DOHH2 (cell line): ENCODE results near the gene MRPL17.

ENCODE experiments used
- H3F3A ChIP-seq: fragments of 200-600 bp; sonication (generic), shearing (Covaris generic); 2 replicates; pipeline ENCODE4 v1.6.0; 2016; ENCODE audit warnings: antibody characterized with exemption, mild to moderate bottlenecking; ENCODE audit not compliant: control insufficient read depth, insufficient read depth
- H3K27ac ChIP-seq: fragments of 200-600 bp; sonication (generic); 2 replicates; pipeline ENCODE4 v1.5.1; 2014; ENCODE audit warnings: low read depth, mild to moderate bottlenecking, low read length, moderate library complexity
- H3K27me3 ChIP-seq: fragments of 200-600 bp; sonication (generic); 2 replicates; pipeline ENCODE4 v1.6.1; 2014; ENCODE audit warnings: mild to moderate bottlenecking, low read length, mixed read lengths; ENCODE audit not compliant: control insufficient read depth
- H3K36me3 ChIP-seq: fragments of 200-600 bp; sonication (generic); 2 replicates; pipeline ENCODE4 v1.6.1; 2014; ENCODE audit warnings: mild to moderate bottlenecking, low read length, moderate library complexity, mixed read lengths; ENCODE audit not compliant: control insufficient read depth
- H3K4me1 ChIP-seq: fragments of 200-600 bp; sonication (generic); 2 replicates; pipeline ENCODE4 v1.6.1; 2014; ENCODE audit warnings: mild to moderate bottlenecking, low read length, mixed read lengths; ENCODE audit not compliant: control insufficient read depth
- H3K4me2 ChIP-seq: fragments of 200-600 bp; sonication (generic); 2 replicates; pipeline ENCODE4 v1.6.0; 2014; ENCODE audit warnings: mild to moderate bottlenecking, low read length, moderate library complexity
- H3K4me3 ChIP-seq: fragments of 200-600 bp; sonication (generic); 2 replicates; pipeline ENCODE4 v1.5.1; 2014; ENCODE audit warnings: mild to moderate bottlenecking, low read length, mixed read lengths
- H3K79me2 ChIP-seq: fragments of 200-600 bp; sonication (generic); 2 replicates; pipeline ENCODE4 v1.6.1; 2014; ENCODE audit warnings: mild to moderate bottlenecking, low read length, mixed read lengths; ENCODE audit not compliant: control insufficient read depth
- H3K9me2 ChIP-seq: fragments of 200-600 bp; sonication (generic); replicated peaks from 2 replicates; pipeline ENCODE4 v1.6.1; 2014; ENCODE audit warnings: mild to moderate bottlenecking, low read length, mixed read lengths; ENCODE audit not compliant: control insufficient read depth
- H3K9me3 ChIP-seq: fragments of 200-600 bp; sonication (generic); 2 replicates; pipeline ENCODE4 v1.6.1; 2014; ENCODE audit warnings: antibody characterized with exemption, low read length, mixed read lengths; ENCODE audit not compliant: control insufficient read depth, insufficient read depth
- H4K20me1 ChIP-seq: fragments of 200-600 bp; sonication (generic); 2 replicates; pipeline ENCODE4 v1.6.0; 2014; ENCODE audit warnings: low read depth, mild to moderate bottlenecking, antibody characterized with exemption, low read length, moderate library complexity; ENCODE audit not compliant: control insufficient read depth, insufficient read depth
- EZH2phosphoT487 ChIP-seq: fragments of 200-600 bp; sonication (generic); IDR thresholded peaks from 2 replicates; pipeline ENCODE4 v1.6.1; 2017; ENCODE audit warnings: borderline replicate concordance, mild to moderate bottlenecking, antibody characterized with exemption, low read length, moderate library complexity, mixed read lengths
- TF ChIP-seq, protein P1 (sequence below): fragments of 200-600 bp; sonication (generic); IDR thresholded peaks from one replicate; pipeline ENCODE4 v1.5.1; 2014; ENCODE audit warnings: antibody characterized with exemption, mild to moderate bottlenecking, low read depth, low read length; ENCODE audit not compliant: poor library complexity, severe bottlenecking

MRPL17 gene

DNA sequence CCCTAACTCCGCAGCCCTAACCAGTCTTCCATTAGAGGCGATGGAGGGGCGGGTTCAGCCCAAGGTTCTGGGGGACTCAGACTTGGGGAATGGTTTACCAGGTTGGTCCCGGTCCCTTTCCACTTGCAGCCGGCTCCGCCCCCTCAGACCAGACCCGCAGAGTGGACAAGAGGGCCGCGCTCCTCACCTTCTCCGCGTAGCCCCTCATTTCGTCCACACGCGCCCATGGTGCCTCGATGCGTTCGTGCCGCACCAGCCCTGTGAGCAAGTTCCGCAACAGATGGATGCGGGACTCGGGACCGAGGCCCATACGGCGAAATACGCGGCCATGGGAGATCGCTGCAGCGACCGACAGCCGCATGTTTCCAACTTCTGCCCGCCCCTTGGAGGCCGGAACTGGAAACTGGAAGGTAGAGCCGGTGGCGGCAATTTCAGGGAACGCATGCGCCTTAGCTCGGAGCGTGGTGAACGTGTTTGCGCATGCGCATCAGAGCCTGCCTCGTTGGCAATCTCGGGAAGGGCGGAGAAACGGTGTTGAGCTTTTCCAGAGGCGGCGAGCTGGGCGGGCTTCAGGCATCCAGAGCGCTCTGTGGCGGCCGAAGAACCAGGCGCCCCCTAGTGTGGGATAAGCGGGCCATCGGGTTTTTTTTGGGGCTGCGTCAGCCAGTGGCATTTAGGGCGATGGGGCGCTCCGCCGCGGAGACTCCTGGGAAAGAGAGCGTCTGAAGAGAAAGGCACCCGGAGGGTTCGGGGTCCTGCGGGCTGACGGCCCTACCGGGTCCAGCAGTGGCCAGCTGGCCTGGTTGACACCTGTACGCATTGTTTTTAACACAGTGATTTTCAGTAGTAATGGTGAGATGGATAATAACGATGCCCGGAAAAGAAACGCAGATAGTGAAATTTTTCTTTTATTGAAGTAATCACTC, at the start of gene MRPL17:
TSS of gene MRPL17 (minus strand) at position 405 of the 926 bp plus-strand sequence. CDS start at position 361, 44 bp downstream.
- peaks cover 40% of the 10 kb centered on the region for H3K36me3 ChIP-seq
- TF ChIP-seq, protein P1, sequence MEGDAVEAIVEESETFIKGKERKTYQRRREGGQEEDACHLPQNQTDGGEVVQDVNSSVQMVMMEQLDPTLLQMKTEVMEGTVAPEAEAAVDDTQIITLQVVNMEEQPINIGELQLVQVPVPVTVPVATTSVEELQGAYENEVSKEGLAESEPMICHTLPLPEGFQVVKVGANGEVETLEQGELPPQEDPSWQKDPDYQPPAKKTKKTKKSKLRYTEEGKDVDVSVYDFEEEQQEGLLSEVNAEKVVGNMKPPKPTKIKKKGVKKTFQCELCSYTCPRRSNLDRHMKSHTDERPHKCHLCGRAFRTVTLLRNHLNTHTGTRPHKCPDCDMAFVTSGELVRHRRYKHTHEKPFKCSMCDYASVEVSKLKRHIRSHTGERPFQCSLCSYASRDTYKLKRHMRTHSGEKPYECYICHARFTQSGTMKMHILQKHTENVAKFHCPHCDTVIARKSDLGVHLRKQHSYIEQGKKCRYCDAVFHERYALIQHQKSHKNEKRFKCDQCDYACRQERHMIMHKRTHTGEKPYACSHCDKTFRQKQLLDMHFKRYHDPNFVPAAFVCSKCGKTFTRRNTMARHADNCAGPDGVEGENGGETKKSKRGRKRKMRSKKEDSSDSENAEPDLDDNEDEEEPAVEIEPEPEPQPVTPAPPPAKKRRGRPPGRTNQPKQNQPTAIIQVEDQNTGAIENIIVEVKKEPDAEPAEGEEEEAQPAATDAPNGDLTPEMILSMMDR, result peak; percentile 85
- no peak for TF ChIP-seq EZH2phosphoT487
- no peaks in the 10 kb centered on the region for H3K9me3 ChIP-seq

DNA sequence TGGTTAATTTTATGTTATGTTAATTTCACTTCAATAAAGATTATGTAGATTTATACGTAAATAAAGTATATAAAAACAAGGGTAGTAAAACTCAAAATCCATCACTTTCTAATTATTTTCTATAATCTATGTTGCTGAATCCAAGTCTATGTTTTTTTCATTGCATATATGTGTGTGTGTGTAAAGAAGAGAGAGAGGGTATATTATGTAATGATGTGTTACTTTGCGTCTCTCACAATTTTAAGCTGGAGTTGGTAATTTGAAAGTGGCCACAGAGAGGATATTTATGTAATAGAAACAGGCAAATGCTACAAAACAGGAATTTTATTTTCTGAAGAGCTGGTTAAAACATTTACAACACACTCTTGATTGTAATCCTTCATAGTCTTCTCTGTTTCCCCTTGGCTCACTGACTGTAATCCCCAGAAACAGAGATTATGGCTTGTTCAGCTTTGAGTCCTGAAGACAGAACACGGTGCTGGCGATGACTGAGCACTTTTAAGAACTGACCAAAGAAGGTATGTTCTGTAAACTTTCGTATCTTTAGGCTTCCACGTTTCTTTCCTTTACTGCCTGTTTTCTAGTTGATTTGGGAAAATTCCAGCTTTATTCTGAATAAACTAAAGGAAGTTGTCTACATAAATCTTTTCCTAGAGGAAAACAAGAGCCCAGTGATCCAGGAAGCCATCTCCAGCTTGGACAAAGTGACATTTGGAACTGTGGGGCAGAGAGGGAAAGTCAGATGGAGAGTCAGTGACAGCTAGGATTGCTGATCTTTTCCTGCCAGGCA, 45.0 kb upstream of the MRPL17 start:
- H4K20me1 ChIP-seq, result no peaks in the 10 kb centered on the region
- no peak overlapping the region for H3K27ac ChIP-seq
- no peak overlapping the region for H3K4me3 ChIP-seq
- no peaks in the 10 kb centered on the region for H3K9me3 ChIP-seq
- no peaks in the 10 kb centered on the region for H3K79me2 ChIP-seq
- no peaks in the 10 kb centered on the region for H3K4me1 ChIP-seq
- TF ChIP-seq, protein P1, result no peak
- no peak for TF ChIP-seq EZH2phosphoT487
- H3K27me3 ChIP-seq, result peaks cover 12% of the 10 kb centered on the region; the same call in 1 of the 2 replicates
- no peaks in the 10 kb centered on the region for H3F3A ChIP-seq
- H3K9me2 ChIP-seq, result no peaks in the 10 kb centered on the region
- H3K4me2 ChIP-seq, result no peak overlapping the region
- H3K36me3 ChIP-seq, result no peaks in the 10 kb centered on the region

More for the DNA sequence above, at the start of gene MRPL17:
- Histone ChIP-seq H4K20me1 (peaks cover 15% of the 10 kb centered on the region; the same call in 1 of the 2 replicates), H3K27me3 (no peaks in the 10 kb centered on the region; the same call in 1 of the 2 replicates), H3K4me2 (peak within 1 kb of the TSS; percentile 94), H3K4me3 (peak within 1 kb of the TSS; percentile 100), H3F3A (peaks cover 23% of the 10 kb centered on the region), H3K4me1 (peaks cover 19% of the 10 kb centered on the region), H3K79me2 (peaks cover 31% of the 10 kb centered on the region), H3K9me2 (no peaks in the 10 kb centered on the region), H3K27ac (peak within 1 kb of the TSS; percentile 65)

DNA sequence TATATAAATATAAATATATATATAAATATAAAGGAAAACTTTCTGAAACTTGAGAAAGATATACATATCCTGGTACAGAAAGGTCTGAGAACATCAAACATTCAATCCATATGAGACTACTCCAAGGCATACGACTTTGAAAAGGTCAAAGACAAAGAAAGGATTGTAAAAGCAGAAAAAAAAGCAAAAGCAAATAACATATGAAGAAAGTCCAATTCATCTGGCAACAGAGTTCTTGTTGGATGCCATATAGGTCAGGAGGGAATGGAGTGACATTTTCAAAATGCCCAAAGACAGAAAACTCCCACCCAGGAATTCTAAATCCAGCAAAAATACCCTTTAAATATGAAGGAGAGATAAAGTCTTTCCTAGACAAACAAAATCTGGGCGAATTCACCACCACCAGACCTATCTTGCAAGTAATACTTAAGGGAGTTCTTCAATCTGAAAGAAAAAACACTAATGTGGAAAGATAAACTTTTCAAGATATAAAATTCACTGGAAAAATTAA, 42.3 kb upstream of the MRPL17 start:
- no peaks in the 10 kb centered on the region for H3K4me1 ChIP-seq
- H3K36me3 ChIP-seq, result no peaks in the 10 kb centered on the region
- peaks cover 19% of the 10 kb centered on the region for H3K27me3 ChIP-seq

More for the DNA sequence above, 42.3 kb upstream of the MRPL17 start:
- H3K9me2 ChIP-seq, result no peaks in the 10 kb centered on the region
- H3K4me2 ChIP-seq, result no peak overlapping the region
- H3K4me3 ChIP-seq, result no peak overlapping the region
- no peaks in the 10 kb centered on the region for H3K79me2 ChIP-seq
- H3F3A ChIP-seq, result no peaks in the 10 kb centered on the region
- TF ChIP-seq EZH2phosphoT487, result no peak
- no peak overlapping the region for H3K27ac ChIP-seq
- H4K20me1 ChIP-seq, result no peaks in the 10 kb centered on the region
- H3K9me3 ChIP-seq, result no peaks in the 10 kb centered on the region
